WI38 (cell line): ENCODE data around the gene SYNDIG1.

ENCODE experiments used
- H3K4me3 ChIP-seq: 2 replicates; pipeline ENCODE4 v1.5.1; 2011; ENCODE audit warnings: low read depth, mild to moderate bottlenecking, control low read depth, low read length
- TF ChIP-seq, protein P1 (sequence below): IDR thresholded peaks from 2 replicates; pipeline ENCODE4 v1.5.1; 2012; ENCODE audit warnings: low read depth, mild to moderate bottlenecking, control low read depth, low read length

SYNDIG1 gene

DNA sequence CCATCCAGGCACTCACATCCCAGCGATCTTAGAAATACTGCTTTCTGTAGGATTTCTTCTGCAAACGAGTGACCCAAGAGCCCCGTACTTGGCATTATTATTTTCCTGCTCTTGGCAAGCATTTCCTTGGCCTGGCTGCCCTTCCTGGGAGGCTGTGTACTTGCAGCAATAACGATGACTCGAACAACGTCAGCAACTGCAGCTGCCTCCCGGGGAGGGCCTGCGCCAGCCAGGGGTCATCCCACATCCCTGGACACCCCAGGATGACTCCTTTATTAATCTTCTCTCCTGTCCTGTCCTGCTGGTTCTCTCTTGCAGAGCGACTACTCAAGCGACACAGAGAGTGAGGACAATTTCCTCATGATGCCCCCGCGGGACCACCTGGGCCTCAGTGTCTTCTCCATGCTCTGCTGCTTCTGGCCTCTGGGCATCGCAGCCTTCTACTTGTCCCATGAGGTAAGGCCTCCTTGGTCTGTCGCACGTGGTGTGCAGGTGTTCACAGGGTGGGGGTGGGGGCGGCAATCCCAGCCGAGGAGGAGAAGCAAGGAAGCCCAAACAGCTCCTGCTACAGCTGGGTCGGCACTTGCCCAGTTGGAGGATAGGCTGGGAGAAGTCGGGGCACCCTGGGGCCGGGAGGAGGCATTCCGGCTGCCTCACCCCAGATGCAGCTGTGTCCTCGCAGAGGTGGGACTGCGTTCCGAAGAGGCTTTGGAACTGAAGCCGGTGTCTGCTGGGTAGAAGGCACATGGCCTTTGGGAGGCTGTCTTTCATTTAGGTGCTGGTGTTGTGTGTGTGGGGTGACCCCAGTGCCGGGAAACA, 115.3 kb downstream of the SYNDIG1 start:
- TF ChIP-seq, protein P1, sequence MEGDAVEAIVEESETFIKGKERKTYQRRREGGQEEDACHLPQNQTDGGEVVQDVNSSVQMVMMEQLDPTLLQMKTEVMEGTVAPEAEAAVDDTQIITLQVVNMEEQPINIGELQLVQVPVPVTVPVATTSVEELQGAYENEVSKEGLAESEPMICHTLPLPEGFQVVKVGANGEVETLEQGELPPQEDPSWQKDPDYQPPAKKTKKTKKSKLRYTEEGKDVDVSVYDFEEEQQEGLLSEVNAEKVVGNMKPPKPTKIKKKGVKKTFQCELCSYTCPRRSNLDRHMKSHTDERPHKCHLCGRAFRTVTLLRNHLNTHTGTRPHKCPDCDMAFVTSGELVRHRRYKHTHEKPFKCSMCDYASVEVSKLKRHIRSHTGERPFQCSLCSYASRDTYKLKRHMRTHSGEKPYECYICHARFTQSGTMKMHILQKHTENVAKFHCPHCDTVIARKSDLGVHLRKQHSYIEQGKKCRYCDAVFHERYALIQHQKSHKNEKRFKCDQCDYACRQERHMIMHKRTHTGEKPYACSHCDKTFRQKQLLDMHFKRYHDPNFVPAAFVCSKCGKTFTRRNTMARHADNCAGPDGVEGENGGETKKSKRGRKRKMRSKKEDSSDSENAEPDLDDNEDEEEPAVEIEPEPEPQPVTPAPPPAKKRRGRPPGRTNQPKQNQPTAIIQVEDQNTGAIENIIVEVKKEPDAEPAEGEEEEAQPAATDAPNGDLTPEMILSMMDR = no peak

DNA sequence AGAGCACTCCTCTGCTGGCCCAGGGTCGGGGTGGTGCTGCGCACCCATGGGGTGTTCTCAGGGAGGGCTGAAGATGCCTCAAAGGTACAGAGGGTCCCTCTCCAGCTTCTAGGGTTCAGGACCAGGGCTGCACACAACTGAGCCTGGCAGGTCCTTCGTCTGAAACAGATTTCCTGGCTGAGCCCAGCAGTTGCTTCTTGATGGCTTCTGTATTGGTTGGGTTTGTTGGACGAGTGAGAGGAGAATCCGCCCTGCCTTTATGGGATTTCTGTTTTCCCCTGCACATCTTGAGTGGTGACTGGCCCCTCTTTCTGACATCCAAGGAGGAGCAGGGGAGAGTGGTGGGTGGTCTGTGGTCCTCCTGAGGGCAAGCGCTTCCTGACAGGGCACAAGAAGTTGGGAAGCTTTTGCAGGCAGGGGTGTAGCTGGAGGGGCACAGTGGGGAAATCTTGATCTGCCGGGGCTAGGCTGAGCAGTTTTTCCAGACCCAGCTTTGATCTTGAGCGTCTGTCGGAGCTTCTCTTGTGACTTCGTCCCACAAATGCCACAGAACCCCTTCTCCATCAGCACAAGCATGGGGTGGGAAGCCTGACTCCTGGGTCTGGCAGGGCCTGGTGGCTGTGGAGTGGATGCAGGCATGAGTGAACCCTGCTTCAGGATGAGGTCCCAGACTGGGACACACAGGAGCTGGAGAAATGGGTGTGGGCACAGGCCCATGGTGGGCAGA, 116.5 kb downstream of the SYNDIG1 start:
- TF ChIP-seq, protein P1 = no peak
- no peak overlapping the region for H3K4me3 ChIP-seq

More for the DNA sequence above, 115.3 kb downstream of the SYNDIG1 start:
- no peak overlapping the region for H3K4me3 ChIP-seq

DNA sequence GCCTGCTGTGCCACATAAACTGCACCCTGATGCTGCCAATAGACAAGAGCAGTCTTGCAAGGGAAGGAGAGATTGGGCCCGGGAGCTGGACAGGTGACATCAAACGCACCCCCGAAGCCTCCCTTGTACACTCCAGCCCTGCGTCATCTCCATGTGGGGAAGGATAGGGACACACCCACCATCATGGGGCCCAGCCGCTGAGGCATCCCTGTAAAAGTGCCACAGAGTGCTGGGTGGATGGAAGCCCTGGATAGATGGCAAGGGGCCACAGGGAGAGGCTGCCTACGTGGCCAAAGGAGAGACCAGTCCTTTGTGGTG, 117.1 kb downstream of the SYNDIG1 start:
- TF ChIP-seq, protein P1 = no peak
- no peak overlapping the region for H3K4me3 ChIP-seq

DNA sequence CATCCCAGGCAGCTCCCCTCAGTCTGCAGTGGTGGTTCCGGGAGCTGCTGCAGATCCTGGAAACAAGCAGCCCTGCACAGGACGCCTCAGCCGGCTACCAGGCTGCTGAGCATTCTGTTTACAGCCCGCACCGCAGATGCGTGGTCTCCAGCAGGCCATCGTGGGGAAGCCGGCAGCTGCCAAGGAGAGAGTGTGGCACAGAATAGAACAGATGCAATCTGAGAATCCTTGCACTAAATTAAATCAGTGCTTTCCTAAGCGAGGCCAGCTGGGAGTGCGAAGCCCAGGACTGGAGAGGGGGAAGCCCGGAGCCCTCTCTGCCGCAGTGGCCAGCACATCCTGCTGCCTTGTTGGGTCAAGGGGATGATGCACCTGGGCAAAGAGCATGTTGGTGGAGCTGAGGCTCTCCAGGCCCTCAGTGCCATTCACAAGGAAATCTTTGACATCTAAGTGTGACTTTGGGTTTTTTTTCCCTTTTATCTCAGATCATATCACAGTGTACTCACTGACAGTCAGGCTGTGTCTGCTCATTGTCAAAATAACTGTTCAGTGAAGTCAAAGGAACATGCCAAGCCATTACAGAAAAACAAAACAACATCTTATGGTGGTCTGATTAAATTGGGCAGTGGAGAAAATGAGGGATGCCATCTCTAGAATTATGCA, 118.1 kb downstream of the SYNDIG1 start:
- no peak overlapping the region for H3K4me3 ChIP-seq
- TF ChIP-seq, protein P1 = no peak

DNA sequence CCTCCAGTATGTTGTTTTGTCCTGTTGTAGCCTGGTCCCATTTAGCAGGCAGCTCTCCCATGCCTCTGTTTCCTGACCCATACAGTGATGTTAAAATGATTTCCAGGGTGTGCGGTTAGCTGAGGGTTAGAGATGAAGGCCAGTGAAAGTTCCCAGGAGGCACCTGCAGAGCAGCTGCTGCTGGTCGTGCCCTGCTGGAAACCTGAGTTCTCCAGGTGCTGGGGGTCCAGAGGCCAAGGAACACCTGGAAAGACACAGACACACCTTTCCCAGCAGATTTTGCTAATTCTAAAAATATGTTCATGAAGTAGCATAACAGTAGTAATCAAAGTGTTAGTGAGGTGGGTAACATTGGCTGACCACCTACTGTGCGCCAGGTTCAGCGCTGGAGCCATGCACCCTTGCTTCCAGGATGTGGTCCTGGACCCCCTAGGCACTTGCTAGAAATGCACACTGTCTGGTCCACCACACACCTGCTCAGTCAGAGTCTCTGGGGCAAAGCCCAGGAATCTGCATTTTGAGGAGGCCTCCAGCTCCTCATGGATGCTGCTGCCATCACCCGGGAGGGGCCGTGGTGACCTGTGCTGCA, 118.7 kb downstream of the SYNDIG1 start:
- no peak overlapping the region for H3K4me3 ChIP-seq
- TF ChIP-seq, protein P1 = no peak

DNA sequence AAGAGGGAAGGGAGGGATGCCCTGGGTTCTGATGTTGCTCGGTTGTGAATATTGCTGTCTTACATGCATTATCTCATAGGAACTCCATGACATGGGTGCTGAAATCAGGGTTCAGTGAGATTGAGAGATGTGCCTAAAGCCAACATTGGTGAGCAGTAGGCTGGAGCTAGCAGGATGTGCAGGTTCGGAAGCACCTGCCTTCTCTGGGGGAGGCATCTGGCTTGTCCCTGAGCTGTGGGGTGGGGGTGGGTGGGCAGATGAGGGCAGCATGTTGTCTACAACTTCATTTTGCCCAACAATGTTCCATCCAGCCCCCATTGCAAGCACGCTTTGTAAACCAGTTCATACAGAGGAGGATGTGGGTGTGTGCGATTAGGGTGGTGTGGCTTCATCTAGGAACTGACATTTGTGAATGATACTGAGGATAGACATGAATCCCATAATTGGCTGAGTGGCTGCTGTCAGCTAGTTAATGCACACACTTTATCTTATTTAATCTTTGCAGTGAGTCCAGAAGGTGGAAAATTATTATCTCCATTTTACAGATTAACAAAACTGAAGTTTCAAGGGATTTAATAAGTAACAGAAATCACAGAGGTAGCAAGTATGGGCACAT, 119.4 kb downstream of the SYNDIG1 start:
- no peak overlapping the region for H3K4me3 ChIP-seq
- TF ChIP-seq, protein P1 = no peak
